ENCODE results near the gene IRF9. TPM values are rescaled to one million over a fixed set of nuclear protein-coding genes. Genes with fewer than 3 reads are reported as not detected.

IRF9 gene
- total and polyA plus RNA-seq, 11 donors = 23.4 to 169 (median 29.8) TPM

DNA sequence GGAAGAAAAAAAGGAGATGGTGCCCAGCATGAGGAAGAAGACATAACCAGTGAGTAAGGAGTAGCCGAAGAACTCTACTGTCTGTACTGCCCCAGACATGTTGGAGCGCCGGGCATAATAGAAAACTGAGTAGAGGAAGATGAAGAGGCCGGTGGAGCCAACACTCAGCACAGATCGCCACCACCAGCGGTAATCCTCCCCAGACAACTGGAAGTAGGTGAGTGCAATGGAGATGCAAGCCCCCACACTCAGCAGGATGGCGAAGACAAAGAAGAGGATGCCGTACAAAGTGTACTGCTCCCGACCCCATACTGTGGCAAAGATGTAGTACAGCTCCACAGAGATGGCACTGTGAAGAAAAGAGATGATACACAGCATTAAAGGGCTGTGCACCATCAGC lies 28.4 kb downstream of the IRF9 start:
- intact Hi-C loops (cut with DNase I) = loop anchor here in 1 of 10 donors (2.0 kb wide), 1 partner anchor 75 kb away; the partner anchor contains the start of genes DCAF11 and NRL
- TF ChIP-seq POLR2A (IDR thresholded peaks at IDR 0.05) = no peak
- TF ChIP-seq CTCF (IDR thresholded peaks at IDR 0.05) = no peak
- WGBS, 4 donors = 88 to 95% (median 95%) methylated on average over 9 of the region's 9 CpGs
- Histone ChIP-seq H3K4me3 (no peak overlapping the region), H3K9me3 (no peaks in the 10 kb centered on the region), H3K4me1 (peaks cover under 1 to 31% (median 20%) of the 10 kb centered on the region in 12 donors), H3K27ac (peak overlapping the region in 6 of 12 donors; percentile 41 to 80 (median 68)), H3K27me3 (no peaks in the 10 kb centered on the region), H3K36me3 (peaks cover 0 to 60% (median 46%) of the 10 kb centered on the region in 9 donors)
- ATAC-seq (no peak), DNase-seq (no peak)

DNA sequence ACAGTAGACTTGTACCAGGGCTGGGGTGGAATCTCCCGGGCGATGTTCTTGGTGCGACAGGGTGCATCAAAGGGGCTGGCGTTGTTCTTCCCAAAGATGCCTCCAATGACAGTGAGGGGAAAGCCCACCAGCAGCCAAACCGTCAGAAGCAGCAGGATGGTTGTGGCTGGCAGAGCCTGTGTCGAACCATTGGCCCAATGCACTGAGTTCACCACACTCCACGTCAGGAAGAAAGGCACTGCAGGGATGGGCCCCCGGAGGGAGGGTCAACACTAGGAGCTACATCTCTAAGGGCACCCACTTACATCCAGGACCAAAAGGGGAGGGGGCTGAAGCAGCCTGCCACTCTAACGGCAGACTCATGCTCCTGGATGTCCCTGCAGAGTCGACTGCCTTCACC lies 29.4 kb downstream of the IRF9 start:
- intact Hi-C loops (cut with DNase I) = no loop called here
- Histone ChIP-seq H3K36me3 (peaks cover 0 to 50% (median 37%) of the 10 kb centered on the region in 9 donors), H3K27ac (no peak overlapping the region), H3K9me3 (no peaks in the 10 kb centered on the region), H3K4me1 (peaks cover 2 to 37% (median 25%) of the 10 kb centered on the region in 12 donors), H3K4me3 (no peak overlapping the region), H3K27me3 (no peaks in the 10 kb centered on the region)
- no peak for ATAC-seq
- WGBS, 4 donors = 89 to 93% (median 92%) methylated on average over 7 to 10 of the region's 10 CpGs
- TF ChIP-seq CTCF (IDR thresholded peaks at IDR 0.05) (no peak), POLR2A (IDR thresholded peaks at IDR 0.05) (no peak)
- DNase-seq = no peak

DNA sequence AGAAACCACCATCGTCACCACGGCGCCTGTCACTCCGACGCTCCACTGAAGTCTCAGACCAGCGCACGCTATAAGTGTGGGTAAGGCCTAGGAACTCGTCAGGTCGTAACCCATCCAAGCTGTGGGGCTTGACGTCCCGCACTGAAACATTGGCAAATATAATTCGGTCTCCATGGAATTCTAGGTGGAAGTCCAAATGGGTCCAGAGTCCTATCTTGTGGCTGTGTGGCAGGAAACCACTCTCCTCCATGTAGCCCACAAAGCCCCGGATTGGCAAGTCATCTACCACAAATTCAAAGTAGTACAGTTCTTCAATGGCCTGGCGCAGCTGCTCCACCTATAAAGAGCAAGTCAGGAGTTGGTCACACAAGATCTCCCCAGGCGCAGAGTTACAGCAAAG lies 31.9 kb downstream of the IRF9 start:
- no peak overlapping the region for H3K27ac ChIP-seq
- no peak for TF ChIP-seq POLR2A (IDR thresholded peaks at IDR 0.05)
- TF ChIP-seq CTCF (IDR thresholded peaks at IDR 0.05) = no peak
- DNase-seq (no peak), ATAC-seq (no peak)
- H3K4me1 ChIP-seq = peaks cover 2 to 49% (median 32%) of the 10 kb centered on the region in 12 donors
- no peaks in the 10 kb centered on the region for H3K27me3 ChIP-seq
- intact Hi-C loops (cut with DNase I) = no loop called here
- H3K9me3 ChIP-seq = no peaks in the 10 kb centered on the region
- H3K4me3 ChIP-seq = no peak overlapping the region
- WGBS, 4 donors = 88 to 96% (median 95%) methylated on average over 15 of the region's 15 CpGs
- peaks cover 0 to 33% (median 23%) of the 10 kb centered on the region in 9 donors for H3K36me3 ChIP-seq

DNA sequence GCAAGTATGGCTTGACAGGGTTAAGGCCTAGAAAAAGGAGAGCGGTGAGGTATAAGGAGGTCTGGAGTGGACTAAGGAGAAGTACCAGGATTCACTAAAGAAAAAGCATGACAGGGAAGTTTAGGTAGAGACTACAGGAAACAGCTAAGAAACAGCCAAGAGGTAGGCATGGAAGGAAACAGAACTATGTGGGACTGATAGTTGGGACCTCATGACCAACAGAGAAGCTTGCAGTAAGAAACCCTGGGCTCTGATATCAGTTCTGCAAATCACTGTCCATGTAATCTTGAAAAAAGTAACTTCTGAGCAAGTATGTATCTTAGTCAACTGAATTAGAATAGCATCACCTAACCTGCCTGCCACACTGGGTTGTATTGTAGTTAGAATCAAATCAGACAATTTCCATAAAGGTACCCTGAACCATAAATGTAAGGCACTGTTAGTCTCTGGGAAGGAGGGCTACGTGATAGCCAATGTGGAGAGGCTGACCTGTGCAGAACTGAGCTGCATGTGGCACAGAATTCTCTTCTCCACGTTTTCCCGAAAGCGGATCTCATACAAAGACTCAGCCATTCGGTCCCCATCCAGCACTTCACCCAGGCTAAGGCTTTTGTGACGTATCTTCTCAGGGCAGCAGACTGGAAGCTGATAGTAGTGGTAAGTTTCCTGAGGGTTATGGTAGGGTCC lies 33.3 kb downstream of the IRF9 start:
- ATAC-seq (no peak), DNase-seq (no peak)
- intact Hi-C loops (cut with DNase I) = loop anchor here in 1 of 10 donors (2.0 kb wide), 1 partner anchor 38 kb away; the partner anchor contains the start of genes GMPR2 and NEDD8
- peak overlapping the region in 11 of 12 donors; percentile 67 to 99 (median 91) for H3K4me3 ChIP-seq
- H3K4me1 ChIP-seq = peaks cover 2 to 49% (median 24%) of the 10 kb centered on the region in 12 donors
- TF ChIP-seq POLR2A (IDR thresholded peaks at IDR 0.05) = no peak
- TF ChIP-seq CTCF (IDR thresholded peaks at IDR 0.05) = no peak
- H3K27ac ChIP-seq = peak overlapping the region in 9 of 12 donors; percentile 95 to 100 (median 98)
- H3K9me3 ChIP-seq = no peaks in the 10 kb centered on the region
- peaks cover 0 to 38% (median 23%) of the 10 kb centered on the region in 9 donors for H3K36me3 ChIP-seq
- 79 to 85% (median 81%) methylated on average over 7 of the region's 7 CpGs for WGBS, 4 donors
- no peaks in the 10 kb centered on the region for H3K27me3 ChIP-seq
